CD4-positive, alpha-beta T cell treated with Interleukin-4 for 4 hours (primary cell): Measurements from ENCODE around the gene EPHB1.
"Not testable (repeated sequence)": the region's sequence is repeated elsewhere in the genome, so short reads cannot be mapped to it uniquely, and the experiment has no call there.

ENCODE experiments used
- DNase-seq: peaks from one replicate; pipeline ENCODE4 v3.0.0-alpha.2; 2020

EPHB1 gene

DNA sequence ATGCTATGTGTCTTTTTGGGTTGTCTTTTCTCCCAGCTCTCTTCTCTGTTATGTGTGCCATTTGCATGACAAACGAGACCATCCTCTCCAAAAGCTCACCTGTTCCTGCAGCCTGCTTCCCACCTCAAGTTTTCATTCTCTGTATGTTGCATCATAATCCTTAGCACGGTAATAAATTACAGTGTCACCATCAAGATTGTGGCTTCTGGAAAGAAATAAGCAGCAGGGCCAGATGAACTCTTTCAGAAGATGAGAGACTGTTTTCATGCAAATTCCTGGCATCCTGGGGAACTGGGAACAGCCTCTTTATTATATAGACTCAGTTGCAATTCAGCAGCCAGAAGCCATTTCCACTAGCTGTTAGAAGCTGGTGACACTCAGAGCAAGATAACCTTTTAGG lies 436.7 kb downstream of the EPHB1 start:
- DNase-seq = no peak

DNA sequence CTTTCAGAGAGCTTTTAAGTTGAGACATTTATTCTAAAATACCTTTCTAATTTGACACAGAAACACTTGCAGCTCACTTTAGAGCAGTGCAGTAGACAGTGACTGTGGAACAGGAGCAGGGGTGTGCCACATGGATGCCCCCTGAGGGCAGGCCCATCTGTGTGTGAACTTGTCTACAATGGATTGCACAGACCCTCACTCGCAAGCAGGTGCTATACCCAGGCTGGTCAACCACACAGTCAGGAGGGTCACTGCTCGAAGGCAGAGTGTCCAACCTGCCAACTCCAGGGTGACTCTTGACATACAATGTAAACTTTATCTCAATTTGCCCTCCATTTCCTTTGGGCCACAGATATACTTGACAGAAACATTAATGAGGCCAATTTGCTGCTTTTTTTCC lies 437.2 kb downstream of the EPHB1 start:
- no peak for DNase-seq

DNA sequence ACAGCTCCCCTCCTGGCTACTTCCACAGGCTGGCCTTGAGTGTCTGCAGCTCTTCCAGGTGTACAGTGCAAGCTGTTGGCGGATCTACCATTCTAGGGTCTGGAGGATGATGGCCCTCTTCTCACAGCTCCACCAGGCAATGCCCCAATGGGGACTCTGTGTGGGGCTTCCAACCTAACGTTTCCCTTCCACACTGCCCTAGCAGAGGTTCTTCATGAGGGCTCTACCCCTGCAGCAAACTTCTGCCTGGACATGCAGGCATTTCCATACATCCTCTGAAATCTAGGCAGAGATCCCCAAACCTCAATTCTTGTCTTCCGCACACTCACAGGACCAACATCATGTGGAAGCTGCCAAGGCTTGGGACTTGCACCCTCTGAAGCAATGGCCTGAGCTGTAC lies 438.4 kb downstream of the EPHB1 start:
- DNase-seq = not testable (repeated sequence)

DNA sequence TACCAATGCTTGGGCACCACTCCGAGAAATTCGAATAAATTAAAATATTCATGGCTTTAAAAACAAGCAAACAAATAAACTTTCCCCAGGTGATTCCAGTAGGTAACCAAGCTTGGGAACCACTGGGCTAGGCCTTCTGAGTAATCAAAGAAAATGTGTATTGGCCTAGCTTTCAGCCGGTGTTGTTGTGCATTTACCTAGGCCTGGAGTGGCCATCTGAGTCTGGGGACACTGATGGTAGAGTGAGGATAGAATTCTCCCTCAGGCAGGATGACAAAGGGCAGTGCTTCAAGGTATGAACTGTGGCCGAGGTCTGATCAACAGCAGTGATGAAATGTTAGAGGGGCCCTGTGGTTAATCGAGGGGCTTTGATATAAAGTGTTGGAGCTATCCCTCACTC lies 440.5 kb downstream of the EPHB1 start:
- DNase-seq = no peak

DNA sequence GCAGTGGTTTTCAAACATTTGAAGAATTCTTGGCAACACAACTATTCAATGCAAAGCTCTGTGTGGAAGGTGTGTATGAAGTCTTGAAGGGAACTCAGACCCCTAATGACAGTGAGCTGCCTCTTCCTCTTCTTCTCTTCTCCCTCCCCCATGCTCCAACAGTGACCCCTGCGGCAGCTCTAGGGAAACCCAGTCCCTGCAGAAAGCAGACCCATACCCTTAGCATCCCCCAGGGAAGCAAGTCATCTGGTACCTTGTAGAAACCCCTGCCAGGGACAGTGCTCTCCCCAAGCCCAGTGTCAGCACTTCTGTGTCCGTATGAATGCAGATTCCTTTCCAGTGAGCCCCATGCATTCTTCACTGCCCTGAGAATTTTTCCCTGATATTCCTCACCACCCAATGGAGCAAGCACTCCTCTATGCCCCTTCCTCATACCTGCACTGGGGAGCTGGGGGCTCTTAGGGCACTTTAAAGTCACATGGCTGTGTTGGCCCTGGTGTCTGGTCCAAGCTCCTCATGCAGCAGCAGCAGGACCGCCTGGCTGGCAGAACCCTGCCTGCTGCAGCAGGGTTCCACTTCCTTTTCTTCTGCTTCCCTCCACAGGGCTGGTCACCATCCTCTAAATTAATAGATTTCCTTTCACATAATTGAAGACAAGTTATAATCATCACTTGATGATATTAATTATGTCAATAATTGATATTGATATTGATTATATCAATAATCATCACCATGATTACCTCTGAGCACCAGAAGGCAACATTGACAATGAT lies 442.5 kb downstream of the EPHB1 start:
- DNase-seq = no peak

DNA sequence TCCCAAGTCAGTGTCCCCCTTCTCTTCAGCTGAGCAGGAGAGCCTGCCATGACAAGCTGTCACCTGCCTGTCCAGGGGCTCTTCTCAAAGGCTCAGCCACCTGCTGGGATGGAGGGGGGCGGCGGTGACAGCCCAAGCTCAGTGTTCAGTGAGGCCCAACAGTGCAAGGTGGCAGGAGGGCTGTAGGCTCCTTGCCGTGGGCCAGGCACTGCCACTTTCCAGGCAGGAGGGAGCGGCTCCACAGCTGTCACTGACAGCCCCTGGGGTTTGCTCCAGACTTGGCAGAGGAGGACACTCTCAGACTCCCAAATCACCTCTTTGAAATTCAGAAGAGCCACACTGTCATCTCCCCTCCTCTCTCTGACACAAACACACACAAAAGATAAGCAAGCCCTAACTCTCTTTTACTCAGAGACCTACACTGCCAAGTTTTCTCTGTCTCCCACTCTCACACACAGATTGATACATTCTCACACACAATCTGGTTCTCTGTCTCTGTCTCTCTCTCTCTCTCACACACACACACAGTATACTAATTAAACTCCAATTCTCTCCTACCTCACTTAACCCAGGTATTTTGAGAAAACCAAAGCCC lies 443.3 kb downstream of the EPHB1 start:
- no peak for DNase-seq

DNA sequence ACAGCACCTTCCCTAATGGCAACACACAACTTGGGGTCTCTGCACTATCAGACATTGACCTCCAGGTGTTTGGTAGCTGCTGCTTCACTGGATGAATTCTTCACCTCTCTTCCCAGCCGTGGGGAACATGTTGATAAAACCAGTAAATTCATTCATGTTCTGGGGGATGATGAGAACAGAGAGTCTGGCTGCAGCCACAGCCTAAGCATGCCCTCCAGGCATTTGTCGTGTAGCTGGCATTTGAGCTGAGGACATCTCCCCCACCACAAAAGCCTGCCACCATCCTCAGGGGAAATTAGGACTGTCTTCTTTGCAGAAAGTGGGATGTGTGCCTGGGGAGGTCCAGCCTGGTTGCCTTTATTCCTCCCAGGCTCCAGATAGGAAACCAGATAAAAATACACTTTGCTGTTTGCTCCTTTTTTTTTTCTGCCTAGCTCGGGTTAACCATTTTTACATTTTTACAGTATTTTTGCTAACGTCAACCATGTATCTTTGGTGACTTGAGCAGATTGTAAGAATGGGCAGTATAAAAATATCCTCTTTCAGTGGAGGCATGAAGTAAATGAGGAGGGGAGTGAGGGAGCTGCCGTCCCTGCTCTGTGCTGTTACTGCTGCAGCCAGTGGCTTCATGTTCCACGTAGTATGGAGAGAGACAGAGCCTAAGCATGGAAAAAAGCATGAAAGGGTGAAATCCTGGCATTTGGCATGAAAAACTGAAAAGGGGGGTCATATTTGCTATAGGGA lies 444.0 kb downstream of the EPHB1 start:
- DNase-seq = no peak

DNA sequence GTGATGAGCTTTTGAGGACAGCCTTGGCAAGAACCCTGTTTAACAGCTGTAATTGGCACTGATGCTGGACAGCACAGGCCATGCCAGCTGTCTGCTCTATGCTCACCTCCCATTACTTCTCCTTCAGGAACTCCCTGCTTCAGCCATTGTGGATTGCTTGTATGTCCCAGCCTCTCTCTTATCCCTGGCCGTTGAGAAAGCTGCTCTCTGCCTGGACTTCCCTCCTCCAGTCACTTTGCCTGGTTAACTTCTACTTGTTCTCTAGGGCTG lies 444.5 kb downstream of the EPHB1 start:
- DNase-seq = no peak

DNA sequence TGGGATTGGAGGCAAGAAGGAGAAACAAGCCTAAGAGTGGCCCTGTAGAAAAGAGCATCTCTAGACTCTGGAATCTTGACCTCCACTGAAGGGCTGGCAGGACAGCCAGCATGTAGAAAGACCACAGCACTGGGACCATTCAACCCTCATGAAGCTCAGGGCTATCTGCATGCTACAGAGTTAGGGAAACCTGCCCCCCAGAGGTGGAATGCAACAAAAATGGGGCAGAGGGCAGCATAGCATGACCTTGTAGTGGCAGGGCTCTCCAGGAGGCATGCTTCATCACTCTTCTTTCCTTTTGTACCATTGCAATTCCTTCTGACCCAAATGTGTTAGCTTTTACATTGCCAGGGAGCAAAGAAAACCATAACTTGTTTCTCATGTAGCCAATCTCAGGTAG lies 445.4 kb downstream of the EPHB1 start:
- DNase-seq = no peak

DNA sequence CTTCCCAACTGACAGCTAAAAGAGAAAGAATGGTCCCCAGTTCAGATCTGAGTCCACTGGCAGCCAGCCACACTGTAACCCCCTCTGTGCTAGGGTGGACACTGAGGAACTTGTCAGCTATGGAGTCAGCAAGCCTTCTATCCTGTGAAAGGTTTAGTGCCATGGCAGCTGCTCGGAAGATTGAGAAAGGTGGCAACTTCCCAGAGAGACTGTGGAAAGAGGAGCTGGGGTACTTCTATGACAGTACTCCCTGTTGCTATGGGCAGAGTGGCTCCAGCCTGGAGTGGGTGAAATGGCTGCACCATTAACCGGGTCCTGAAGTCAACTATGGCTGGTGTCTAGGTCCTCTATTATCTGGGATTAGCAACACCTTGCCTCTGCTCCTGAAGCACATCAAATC lies 447.2 kb downstream of the EPHB1 start:
- DNase-seq = no peak

DNA sequence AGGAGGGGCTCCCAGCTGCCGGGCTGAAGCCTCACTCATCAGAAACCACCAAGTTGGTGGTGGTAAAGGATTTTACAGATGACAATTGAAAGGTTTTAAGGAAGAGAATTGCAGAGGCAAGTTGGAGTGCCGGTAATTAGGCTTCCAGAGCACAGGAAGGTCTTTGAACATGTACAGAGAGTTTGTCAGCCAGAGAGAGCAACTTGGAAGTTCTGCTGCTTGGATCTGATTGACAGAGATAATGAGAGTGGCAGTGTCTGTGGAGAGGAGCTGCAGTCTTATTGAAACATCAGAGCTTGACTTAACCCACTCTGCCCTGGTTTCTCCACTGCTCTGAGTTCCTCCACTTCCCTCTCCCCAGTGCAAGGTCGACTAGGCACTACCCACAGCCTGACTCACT lies 448.6 kb downstream of the EPHB1 start:
- no peak for DNase-seq

DNA sequence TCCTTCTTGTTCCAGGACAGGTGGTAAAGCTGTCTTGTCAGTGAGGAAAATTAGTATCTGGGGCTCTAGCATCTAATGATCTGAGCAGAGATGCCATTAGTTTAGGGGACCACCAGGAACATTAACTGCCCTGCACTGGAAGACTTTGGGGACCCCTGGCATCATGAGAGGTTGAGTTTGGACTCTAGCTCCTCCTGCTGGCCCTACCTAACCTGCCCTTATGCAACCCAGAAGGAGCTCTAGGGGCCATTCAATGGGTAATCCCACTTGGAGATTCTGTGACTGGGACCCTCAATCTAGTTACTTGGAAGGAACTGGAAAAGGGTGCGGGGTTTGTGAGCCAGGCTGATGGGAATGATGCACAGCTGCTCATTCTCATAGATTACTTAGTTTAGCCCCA lies 451.0 kb downstream of the EPHB1 start:
- no peak for DNase-seq

DNA sequence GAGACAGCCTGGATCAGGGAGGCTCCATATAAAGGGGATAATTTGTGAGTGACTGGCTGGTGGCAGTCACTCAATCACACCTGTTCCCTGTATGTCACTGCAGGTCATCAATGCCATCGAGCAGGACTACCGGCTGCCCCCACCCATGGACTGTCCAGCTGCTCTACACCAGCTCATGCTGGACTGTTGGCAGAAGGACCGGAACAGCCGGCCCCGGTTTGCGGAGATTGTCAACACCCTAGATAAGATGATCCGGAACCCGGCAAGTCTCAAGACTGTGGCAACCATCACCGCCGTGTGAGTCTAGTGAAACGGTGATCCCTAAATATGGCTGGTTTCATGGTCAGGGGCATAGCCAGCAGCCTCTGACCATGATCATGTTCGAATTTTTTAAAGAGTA lies 453.2 kb downstream of the EPHB1 start:
- DNase-seq = no peak

DNA sequence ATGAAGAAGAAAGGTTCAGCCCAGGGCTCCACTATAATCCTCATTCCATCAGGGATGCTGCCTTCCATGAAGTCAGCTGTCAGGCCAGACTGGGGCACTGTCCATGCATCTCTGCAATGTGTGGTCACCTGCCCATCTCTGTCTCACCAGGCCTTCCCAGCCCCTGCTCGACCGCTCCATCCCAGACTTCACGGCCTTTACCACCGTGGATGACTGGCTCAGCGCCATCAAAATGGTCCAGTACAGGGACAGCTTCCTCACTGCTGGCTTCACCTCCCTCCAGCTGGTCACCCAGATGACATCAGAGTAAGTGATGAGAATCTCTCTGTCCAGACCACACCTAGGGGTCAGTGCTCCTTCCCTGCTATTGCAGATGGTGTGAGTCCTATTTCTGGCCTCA lies 454.1 kb downstream of the EPHB1 start:
- no peak for DNase-seq

DNA sequence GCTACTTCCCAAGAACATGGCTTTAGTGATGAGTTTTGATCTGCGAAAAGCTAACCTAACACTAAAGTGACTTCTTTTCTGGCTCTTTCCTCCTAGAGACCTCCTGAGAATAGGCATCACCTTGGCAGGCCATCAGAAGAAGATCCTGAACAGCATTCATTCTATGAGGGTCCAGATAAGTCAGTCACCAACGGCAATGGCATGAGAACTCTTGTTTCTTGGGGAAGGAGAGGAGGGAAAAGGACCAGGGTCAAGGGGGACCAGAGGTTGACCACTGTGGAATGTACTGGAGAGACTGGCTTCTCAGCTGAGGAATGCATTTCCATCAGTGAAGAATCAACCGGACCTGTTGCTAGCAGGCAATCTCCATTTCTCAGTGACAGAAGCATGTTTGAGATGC lies 463.9 kb downstream of the EPHB1 start:
- no peak for DNase-seq

DNA sequence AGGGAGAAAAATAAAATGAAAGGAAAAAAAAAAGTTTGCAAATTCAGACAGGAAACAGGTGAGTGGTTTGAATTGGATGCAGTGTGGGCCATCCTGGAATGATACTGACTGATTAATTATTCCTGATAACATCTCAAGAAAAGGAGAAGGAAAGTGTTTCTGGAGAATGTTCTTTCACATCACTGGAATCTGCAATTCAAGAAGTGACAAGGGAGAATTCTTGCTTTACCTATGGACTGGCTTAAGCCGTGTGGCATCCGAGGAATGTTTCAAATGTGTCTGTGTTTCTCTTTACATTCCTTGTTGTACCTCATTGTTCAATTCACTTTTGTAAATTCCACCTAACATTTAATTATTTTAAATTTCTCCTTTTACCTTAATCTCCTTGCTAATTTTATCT lies 465.0 kb downstream of the EPHB1 start:
- no peak for DNase-seq

DNA sequence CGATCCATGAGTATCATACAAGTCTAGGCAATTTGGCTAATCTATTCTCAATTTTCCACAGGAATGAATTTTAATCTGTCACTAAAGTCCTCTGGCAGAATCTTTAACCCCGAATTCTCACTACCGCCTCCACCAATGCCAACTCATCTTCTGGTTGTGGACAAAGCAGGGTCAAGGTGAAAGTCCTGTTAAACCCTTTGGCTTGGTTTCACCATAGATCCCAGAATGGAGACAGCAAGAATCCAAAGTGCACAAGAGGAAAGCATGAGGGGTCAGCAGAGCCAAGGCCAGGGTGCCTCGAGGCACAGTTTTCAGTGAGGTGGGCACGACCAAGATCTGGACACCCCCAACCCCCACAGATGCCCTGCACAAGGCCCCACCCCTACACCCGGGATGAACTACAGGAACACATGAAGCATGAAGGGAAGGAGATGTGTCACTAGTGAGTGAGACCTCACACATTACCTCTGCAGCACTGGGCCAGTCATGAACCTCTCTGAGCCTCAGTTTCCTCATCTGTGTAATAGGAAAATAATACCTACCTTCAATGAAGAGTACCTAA lies 466.2 kb downstream of the EPHB1 start:
- DNase-seq = no peak

DNA sequence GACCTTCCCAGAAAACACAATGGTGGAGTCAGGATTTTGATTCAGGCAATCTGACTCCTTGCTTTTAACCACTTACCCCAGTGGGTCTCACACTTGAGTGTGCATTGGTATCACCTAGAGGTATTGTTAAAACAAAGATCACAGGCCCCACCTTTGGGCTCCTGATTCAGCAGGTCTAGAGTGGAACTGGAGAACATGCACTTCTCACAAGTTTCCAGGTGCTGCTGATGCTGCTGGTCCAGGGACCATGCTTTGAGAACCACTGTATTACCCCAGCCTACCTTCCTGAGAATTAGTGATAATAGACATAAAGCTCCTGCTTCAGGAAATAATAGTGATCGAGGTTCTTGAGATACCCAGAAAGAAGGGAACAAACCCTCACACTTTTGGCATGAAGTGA lies 466.9 kb downstream of the EPHB1 start:
- no peak for DNase-seq

DNA sequence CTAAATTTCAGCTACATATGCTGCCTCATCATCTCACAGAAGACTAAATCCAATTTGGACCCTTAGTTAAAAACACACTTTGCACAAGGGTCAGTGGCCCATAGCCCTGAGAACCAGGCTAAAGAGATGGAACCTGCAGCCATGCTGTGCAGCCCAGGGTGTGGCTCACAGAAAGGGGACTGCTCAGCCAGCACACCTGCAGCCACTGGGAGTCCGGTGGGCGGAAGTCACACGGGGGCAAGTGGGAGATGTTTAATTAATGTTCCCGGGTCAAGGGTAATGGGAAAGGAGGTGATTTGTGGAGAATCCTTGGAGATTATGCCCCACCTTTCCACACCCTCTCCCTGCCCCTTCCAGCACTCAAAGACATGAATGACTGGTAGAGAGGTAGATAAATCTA lies 467.4 kb downstream of the EPHB1 start:
- DNase-seq = no peak

DNA sequence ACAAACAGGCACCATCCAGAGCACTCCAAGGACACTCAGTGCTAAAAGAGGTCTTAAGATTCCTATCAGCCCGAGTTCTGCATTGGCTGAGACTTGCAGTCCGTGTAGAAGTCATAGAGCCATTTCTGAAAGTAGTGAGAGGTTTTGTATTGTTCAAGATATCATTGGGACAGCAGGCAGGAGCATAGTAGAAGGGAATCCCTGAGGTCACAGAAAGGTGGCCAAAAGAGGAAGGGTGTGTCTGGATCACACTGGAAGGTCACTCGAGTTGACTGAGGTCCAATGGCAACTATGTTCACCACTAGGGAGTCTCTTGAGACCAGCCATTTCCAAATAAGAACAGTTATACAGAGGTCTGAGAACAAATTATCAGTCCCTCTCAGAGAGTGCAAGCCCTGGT lies 468.3 kb downstream of the EPHB1 start:
- no peak for DNase-seq

DNA sequence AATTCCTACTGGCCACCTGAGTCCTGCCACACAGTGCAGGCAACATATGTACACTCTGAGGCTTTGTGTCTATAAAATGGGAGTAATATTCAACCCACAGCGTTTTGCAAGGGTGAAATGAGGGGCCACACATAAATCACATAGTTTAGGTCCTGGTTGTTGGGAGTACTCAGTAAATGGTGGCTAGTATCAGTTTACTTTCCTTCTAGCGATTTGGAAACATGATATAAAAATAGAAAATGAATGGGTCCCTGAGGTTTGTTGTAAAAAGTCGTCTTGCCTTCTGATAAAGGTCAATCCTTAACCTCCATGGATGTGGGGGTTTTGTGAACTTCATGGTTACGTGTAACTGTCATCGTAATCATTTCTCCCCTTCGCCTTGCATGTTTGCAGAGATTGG lies 472.4 kb downstream of the EPHB1 start:
- no peak for DNase-seq

DNA sequence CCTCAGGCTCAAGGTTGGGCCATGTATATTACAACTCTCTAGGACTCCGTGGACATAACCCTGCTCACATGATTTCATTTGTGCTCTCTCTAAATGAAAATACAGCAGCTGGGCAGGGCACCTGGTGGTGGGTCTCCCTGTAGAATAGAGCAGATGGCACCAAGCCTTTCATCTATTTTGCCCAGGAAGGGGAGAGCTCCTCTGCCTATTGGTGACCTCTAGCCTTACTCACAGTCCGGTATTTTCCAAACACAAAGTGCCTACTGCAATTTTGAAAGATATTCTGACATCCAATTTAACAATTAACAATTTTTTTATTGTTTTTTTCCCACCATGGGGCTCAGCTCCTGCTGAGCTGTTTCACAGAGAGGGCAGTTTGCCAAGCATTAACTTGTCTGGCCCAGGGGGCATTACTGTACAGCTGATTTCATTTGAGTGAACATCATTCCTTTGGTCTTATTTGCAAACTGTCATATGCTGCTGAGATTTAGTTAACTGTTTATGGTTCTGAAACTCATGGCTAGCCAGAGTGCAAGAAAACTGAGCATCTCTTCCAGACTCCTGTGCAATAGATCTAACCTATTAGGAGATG lies 474.0 kb downstream of the EPHB1 start:
- DNase-seq = no peak

DNA sequence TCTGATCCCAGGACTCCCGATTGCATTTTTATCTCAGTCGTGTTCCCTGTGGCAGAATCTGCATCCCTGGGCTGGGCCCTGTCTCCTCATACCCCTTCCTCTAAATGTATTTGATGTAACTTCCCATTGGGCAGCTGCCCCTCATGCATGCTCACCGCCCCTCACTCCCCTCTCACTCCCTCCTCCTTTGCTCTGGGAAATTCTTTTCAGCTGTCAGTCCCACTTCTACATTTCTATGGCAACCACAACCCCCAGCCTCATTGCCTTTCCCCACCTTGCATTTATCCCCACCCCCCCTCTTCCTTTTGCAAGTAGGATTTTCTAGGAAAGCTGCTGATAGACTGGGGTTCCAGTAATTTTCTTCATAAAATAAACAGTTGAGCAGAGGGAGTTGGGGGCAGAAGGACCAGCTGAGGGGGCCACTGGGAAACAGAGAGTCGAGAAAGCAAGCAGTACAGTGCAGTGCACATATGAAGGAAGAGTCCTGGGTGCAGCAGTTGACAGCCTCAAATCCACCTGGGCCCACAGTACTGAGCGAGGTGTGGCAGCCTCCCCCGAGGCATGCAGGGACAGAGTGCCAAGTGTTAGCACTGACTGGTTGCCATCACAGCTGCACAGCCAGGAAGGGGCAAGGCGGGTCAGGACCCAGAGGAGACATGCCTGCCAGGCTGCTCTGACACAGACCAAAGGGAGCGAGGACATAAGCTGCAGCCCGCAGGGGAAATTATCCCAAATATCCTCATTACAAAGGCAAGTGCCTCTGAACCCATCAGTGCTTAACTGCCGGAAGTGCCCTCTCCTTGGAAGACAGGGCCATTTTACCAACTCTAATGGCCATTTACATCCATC lies 476.3 kb downstream of the EPHB1 start:
- DNase-seq = no peak
